IgD-negative memory B cell (primary cell): Measurements from ENCODE around the gene IFNL1. TPM values are rescaled to one million over a fixed set of nuclear protein-coding genes. Genes with fewer than 3 reads are reported as not detected.

Experiments used
- H3K27ac Mint-ChIP-seq, 3 donors: one replicate each; pipeline ENCODE4 v1.8.0; 2020 to 2022; ENCODE audit warnings: mild to moderate bottlenecking in 3 of 3, mixed read lengths in 3 of 3, moderate library complexity in 1 of 3
- H3K27me3 Mint-ChIP-seq: one replicate; pipeline ENCODE4 v1.8.0; 2021; ENCODE audit warnings: mixed read lengths
- H3K36me3 Mint-ChIP-seq: one replicate; pipeline ENCODE4 v1.8.0; 2020; ENCODE audit warnings: mild to moderate bottlenecking, mixed read lengths
- H3K4me1 Mint-ChIP-seq, 3 donors: one replicate each; pipeline ENCODE4 v1.8.0; 2020 to 2022; ENCODE audit warnings: mixed read lengths in 3 of 3, mild to moderate bottlenecking in 1 of 3
- H3K4me3 Mint-ChIP-seq, 4 donors: one replicate each; pipeline ENCODE4 v1.8.0; 2020 to 2022; ENCODE audit warnings: mild to moderate bottlenecking in 4 of 4, mixed read lengths in 4 of 4, moderate library complexity in 3 of 4
- H3K9me3 Mint-ChIP-seq, 3 donors: one replicate each; pipeline ENCODE4 v1.8.0; 2020 to 2021; ENCODE audit warnings: mixed read lengths in 3 of 3, mild to moderate bottlenecking in 1 of 3
- polyA plus RNA-seq: library from polyadenylated mRNA; unstranded; fragments of 300-500 nt; fragmentation: Illumina TruSeq; gene quantifications from one replicate; pipeline ENCODE4 v1.2.3, GENCODE V29; 2021

Gene IFNL1
- polyA plus RNA-seq, 1 donor from 2014 or later = not detected

GRCh38 chr19:39310558-39311311 lies 14.5 kb downstream of the IFNL1 start:
- Mint-ChIP-seq H3K9me3 (no peaks in the 10 kb centered on the region), H3K36me3 (peaks cover 11% of the 10 kb centered on the region), H3K4me3 (no peak overlapping the region), H3K27me3 (no peaks in the 10 kb centered on the region), H3K27ac (no peak overlapping the region), H3K4me1 (peaks cover 0 to 3% (median 0%) of the 10 kb centered on the region in 3 donors)

- Mint-ChIP-seq H3K4me1 (peaks cover 0 to 3% (median 2%) of the 10 kb centered on the region in 3 donors), H3K4me3 (no peak overlapping the region), H3K27ac (no peak overlapping the region), H3K27me3 (no peaks in the 10 kb centered on the region), H3K9me3 (no peaks in the 10 kb centered on the region), H3K36me3 (peaks cover 10% of the 10 kb centered on the region)
These were observed 18.0 kb downstream of the IFNL1 start for GRCh38 chr19:39314016-39314728.

GRCh38 chr19:39315933-39316332 lies 19.7 kb downstream of the IFNL1 start:
- Mint-ChIP-seq H3K4me1 (peaks cover 0 to 6% (median 4%) of the 10 kb centered on the region in 3 donors), H3K36me3 (peaks cover 7% of the 10 kb centered on the region), H3K9me3 (no peaks in the 10 kb centered on the region), H3K27me3 (peaks cover 5% of the 10 kb centered on the region), H3K4me3 (no peak overlapping the region), H3K27ac (no peak overlapping the region)

- Mint-ChIP-seq H3K27me3 (peaks cover 8% of the 10 kb centered on the region), H3K27ac (no peak overlapping the region), H3K4me3 (peak overlapping the region in 1 of 4 donors; percentile 4), H3K4me1 (peaks cover 0 to 13% (median 10%) of the 10 kb centered on the region in 3 donors), H3K9me3 (no peaks in the 10 kb centered on the region), H3K36me3 (peaks cover 5% of the 10 kb centered on the region)
These were observed 20.6 kb downstream of the IFNL1 start for GRCh38 chr19:39316627-39317321.

DNA sequence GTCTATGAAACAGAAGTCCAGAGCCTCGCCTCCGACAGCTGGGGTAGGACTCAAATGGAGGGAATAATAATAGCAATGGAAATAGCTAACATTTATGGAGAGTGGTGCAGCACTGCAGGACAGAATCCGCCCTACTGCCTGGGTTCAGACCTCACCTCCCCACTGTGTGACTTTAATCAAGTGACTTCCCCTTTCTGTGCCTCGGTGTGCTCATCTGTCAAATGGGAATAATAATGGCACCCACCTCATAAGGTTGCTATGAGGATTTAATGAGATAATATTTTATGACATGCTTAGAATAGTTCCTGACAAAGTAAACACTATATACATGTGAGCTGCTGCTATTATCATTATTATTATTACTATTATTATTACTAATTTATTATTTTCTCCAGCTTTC lies 21.3 kb downstream of the IFNL1 start:
- H3K4me1 Mint-ChIP-seq = peaks cover 0 to 13% (median 10%) of the 10 kb centered on the region in 3 donors
- peaks cover 5% of the 10 kb centered on the region for H3K36me3 Mint-ChIP-seq
- H3K4me3 Mint-ChIP-seq = no peak overlapping the region
- no peaks in the 10 kb centered on the region for H3K9me3 Mint-ChIP-seq
- H3K27ac Mint-ChIP-seq = no peak overlapping the region
- peaks cover 8% of the 10 kb centered on the region for H3K27me3 Mint-ChIP-seq

DNA sequence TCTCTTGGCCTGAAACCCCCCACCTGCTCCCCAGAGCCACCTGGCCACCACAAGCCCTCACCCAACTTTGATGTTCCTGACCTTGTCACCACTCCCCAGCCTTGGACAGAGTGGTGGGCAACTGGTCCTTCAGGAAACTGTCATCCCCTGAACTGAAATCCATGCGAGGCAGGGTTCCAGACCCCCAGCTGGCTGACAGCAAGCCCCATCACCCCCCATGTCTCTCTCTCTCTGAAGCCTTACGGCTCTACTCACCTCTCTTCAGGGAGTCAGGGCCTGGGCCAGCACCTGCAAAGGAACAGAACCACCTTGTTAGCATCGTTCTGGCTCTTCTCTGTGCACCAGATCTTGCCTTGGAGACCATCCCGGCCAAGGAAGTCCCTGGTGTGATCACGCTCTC lies 21.9 kb downstream of the IFNL1 start:
- peaks cover 10% of the 10 kb centered on the region for H3K27me3 Mint-ChIP-seq
- no peak overlapping the region for H3K27ac Mint-ChIP-seq
- no peaks in the 10 kb centered on the region for H3K9me3 Mint-ChIP-seq
- peaks cover 0 to 15% (median 10%) of the 10 kb centered on the region in 3 donors for H3K4me1 Mint-ChIP-seq
- peaks cover 4% of the 10 kb centered on the region for H3K36me3 Mint-ChIP-seq
- no peak overlapping the region for H3K4me3 Mint-ChIP-seq

GRCh38 chr19:39318690-39319089 lies 22.5 kb downstream of the IFNL1 start:
- peaks cover 0 to 16% (median 9%) of the 10 kb centered on the region in 3 donors for H3K4me1 Mint-ChIP-seq
- H3K27ac Mint-ChIP-seq = peak overlapping the region in 1 of 3 donors; percentile 5
- peaks cover 10% of the 10 kb centered on the region for H3K27me3 Mint-ChIP-seq

GRCh38 chr19:39319098-39319891 lies 23.1 kb downstream of the IFNL1 start:
- Mint-ChIP-seq H3K27me3 (peaks cover 10% of the 10 kb centered on the region), H3K36me3 (peaks cover 4% of the 10 kb centered on the region), H3K27ac (peak overlapping the region in 1 of 3 donors; percentile 5), H3K4me1 (peaks cover 0 to 16% (median 9%) of the 10 kb centered on the region in 3 donors), H3K9me3 (no peaks in the 10 kb centered on the region), H3K4me3 (peak overlapping the region; percentile 39 to 73 (median 56))

More at GRCh38 chr19:39318690-39319089, 22.5 kb downstream of the IFNL1 start:
- H3K4me3 Mint-ChIP-seq = peak overlapping the region in 2 of 4 donors; percentile 39 to 72
- H3K9me3 Mint-ChIP-seq = no peaks in the 10 kb centered on the region
- peaks cover 2% of the 10 kb centered on the region for H3K36me3 Mint-ChIP-seq

GRCh38 chr19:39319892-39320248 lies 23.7 kb downstream of the IFNL1 start:
- H3K9me3 Mint-ChIP-seq = no peaks in the 10 kb centered on the region
- H3K4me1 Mint-ChIP-seq = peaks cover 0 to 16% (median 9%) of the 10 kb centered on the region in 3 donors
- peaks cover 10% of the 10 kb centered on the region for H3K27me3 Mint-ChIP-seq
- H3K36me3 Mint-ChIP-seq = peaks cover 4% of the 10 kb centered on the region
- no peak overlapping the region for H3K27ac Mint-ChIP-seq
- peak overlapping the region; percentile 39 to 73 (median 64) for H3K4me3 Mint-ChIP-seq

GRCh38 chr19:39321117-39321831 lies 25.1 kb downstream of the IFNL1 start:
- Mint-ChIP-seq H3K9me3 (no peaks in the 10 kb centered on the region), H3K4me1 (peaks cover 0 to 16% (median 9%) of the 10 kb centered on the region in 3 donors), H3K27me3 (peaks cover 10% of the 10 kb centered on the region), H3K27ac (peak overlapping the region in 2 of 3 donors; percentile 4 to 55), H3K4me3 (peak overlapping the region; percentile 76 to 94 (median 86)), H3K36me3 (peaks cover 4% of the 10 kb centered on the region)

DNA sequence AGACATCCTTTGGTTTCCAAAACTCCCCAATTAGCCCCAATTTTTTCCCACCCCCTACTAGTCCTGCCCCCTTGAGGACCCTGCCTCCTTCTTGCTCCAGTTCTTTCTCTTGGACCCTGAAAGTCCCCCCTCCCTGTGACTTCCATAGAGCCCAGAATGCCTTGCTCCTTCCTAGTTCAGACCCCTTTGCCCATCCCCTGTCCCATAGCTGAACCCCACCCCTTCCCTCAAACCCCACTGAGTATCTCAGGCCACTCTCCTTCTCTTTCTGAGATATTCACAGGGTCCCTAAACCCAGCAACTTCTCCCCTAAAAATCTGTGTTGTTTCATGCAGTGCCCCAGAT lies 25.6 kb downstream of the IFNL1 start:
- Mint-ChIP-seq H3K36me3 (peaks cover 4% of the 10 kb centered on the region), H3K4me1 (peaks cover 0 to 16% (median 9%) of the 10 kb centered on the region in 3 donors), H3K27ac (peak overlapping the region in 1 of 3 donors; percentile 55), H3K9me3 (no peaks in the 10 kb centered on the region), H3K4me3 (peak overlapping the region in 3 of 4 donors; percentile 76 to 88 (median 83)), H3K27me3 (peaks cover 10% of the 10 kb centered on the region)

DNA sequence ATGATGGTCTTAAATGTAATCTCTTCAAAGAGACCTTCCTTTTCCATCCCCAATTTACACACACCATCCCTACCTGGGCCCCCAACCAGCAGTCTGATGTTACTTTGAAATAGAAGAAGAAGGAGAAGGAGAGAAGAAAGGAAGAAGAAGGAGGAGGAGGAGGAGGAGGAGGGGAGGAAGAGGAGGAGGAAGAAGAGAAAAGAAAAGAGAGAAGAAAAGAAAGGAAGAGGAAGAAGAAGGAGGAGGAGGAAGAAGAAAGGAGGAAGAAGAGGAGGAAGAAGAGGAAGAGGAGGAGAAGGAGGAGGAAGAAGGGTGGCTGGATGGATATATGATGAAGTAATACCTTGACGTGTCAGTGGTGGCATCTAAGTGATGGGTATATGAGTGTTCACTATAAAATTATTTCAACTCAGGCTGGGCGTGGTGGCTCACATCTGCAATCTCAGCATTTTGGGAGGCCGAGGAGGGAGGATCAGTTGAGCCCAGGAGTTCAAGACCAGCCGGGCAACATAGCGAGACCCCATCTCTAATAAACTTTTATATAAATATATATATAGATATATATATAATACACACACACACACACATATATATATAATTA lies 28.1 kb downstream of the IFNL1 start:
- H3K9me3 Mint-ChIP-seq = no peaks in the 10 kb centered on the region
- peaks cover 5 to 17% (median 12%) of the 10 kb centered on the region in 3 donors for H3K4me1 Mint-ChIP-seq
- H3K27ac Mint-ChIP-seq = no peak overlapping the region
- peaks cover 5% of the 10 kb centered on the region for H3K36me3 Mint-ChIP-seq
- peak overlapping the region in 1 of 4 donors; percentile 26 for H3K4me3 Mint-ChIP-seq
- H3K27me3 Mint-ChIP-seq = peaks cover 10% of the 10 kb centered on the region

DNA sequence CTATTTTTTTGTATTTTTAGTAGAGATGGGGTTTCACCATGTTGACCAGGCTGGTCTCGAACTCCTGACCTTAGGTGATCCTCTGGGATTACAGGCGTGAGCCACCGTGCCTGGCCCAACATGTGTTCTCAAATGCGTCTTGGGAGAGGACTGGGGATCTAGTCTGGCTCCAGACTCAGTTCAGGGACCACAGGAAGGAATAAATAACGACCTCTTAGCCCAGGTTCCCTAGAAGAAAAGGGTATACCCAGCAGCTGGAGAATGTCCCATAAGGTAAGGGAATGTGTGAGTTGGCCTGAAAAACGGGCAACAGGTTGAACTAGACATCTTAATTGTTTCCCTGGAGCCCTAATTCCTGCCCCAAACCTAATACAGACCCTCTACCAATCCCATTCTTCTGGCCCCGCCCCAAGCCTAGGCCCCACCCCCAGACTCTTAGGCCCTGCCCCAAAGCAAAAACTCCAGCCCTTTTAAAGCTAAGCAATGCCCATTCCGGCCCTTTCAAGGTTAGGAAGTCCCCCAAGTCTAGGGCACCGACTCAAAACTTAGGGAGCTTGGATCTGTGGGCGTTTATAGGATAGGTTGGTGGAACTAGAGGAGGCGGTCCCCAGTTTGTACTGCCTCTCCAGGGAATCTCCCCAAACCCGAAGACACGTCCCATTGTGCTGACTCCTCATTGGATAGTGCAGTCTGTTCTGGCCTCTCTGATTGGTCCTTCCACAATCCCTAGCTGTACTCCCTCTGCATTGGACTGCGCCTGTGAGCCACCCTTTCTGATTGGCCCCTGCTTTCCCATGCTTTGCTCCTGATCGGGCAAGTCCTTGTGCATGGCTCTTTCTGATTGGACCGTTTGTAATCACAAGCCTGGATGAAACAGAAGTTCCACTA lies 29.8 kb downstream of the IFNL1 start:
- Mint-ChIP-seq H3K9me3 (no peaks in the 10 kb centered on the region), H3K27me3 (peaks cover 5% of the 10 kb centered on the region), H3K4me3 (no peak overlapping the region), H3K36me3 (peaks cover 6% of the 10 kb centered on the region), H3K4me1 (peaks cover 6 to 20% (median 9%) of the 10 kb centered on the region in 3 donors), H3K27ac (no peak overlapping the region)
